ENCODE results near the gene UBAP2L. TPM values are rescaled to one million over a fixed set of nuclear protein-coding genes. Genes with fewer than 3 reads are reported as not detected.

UBAP2L gene, protein sequence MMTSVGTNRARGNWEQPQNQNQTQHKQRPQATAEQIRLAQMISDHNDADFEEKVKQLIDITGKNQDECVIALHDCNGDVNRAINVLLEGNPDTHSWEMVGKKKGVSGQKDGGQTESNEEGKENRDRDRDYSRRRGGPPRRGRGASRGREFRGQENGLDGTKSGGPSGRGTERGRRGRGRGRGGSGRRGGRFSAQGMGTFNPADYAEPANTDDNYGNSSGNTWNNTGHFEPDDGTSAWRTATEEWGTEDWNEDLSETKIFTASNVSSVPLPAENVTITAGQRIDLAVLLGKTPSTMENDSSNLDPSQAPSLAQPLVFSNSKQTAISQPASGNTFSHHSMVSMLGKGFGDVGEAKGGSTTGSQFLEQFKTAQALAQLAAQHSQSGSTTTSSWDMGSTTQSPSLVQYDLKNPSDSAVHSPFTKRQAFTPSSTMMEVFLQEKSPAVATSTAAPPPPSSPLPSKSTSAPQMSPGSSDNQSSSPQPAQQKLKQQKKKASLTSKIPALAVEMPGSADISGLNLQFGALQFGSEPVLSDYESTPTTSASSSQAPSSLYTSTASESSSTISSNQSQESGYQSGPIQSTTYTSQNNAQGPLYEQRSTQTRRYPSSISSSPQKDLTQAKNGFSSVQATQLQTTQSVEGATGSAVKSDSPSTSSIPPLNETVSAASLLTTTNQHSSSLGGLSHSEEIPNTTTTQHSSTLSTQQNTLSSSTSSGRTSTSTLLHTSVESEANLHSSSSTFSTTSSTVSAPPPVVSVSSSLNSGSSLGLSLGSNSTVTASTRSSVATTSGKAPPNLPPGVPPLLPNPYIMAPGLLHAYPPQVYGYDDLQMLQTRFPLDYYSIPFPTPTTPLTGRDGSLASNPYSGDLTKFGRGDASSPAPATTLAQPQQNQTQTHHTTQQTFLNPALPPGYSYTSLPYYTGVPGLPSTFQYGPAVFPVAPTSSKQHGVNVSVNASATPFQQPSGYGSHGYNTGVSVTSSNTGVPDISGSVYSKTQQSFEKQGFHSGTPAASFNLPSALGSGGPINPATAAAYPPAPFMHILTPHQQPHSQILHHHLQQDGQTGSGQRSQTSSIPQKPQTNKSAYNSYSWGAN
- 10 to 100 TPM; 46.0 to 74.6 (median 59.4) TPM for total RNA-seq

DNA sequence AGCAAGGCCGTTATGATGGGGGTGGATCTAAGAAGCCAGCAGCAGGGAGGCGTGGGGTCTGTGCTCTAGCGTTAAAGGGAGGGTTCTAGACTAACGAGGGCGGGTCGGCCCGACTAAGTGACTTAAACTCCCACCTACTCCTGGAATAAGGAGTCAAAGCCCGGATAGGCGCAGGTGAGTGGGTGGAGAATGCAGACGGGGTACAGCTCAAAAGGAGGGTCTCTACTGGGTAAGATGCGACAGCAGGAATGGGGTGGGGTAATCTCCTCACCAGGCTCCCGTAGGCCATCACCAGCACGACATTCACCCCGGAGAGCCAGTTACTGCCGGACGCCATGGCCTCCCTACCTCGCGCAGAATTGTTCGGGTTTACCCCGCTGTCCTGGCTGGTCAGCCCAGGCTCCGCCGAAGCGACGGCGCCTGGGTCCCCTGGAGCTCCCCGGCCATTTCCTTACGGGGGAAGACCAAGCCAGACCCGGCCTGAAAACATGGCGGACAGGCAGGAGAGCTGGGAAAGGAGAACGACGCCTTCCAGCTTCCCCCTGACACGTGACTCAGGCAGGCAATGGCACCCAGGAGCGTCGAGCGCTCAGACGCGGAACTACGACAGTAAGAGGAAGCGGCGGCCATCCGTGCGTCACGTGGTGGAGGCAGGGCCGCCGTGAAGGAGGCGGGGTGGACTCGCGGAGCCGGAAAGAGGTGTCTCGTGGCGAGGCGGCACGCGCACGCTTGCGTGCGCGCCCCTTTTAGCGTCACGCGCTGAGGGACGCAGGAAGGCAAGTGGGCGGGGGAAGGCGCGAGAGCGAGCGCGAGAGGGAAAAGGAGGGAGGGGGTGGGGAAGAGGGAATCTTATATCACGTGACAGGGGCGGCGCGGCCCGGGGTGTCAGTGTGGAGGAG is at the start of gene UBAP2L:
Gene UBAP2L, plus strand, starts transcription at position 885 of the 899 bp plus-strand sequence. CDS start 4,169 bp downstream, outside the sequence.
- 1% methylated on average over 47 to 62 of the region's 73 CpGs for WGBS, 2 donors
- TF ChIP-seq POLR2A (IDR thresholded peaks at IDR 0.05), result peak in 1 of 2 donors; percentile 78
- TF ChIP-seq, protein P1, sequence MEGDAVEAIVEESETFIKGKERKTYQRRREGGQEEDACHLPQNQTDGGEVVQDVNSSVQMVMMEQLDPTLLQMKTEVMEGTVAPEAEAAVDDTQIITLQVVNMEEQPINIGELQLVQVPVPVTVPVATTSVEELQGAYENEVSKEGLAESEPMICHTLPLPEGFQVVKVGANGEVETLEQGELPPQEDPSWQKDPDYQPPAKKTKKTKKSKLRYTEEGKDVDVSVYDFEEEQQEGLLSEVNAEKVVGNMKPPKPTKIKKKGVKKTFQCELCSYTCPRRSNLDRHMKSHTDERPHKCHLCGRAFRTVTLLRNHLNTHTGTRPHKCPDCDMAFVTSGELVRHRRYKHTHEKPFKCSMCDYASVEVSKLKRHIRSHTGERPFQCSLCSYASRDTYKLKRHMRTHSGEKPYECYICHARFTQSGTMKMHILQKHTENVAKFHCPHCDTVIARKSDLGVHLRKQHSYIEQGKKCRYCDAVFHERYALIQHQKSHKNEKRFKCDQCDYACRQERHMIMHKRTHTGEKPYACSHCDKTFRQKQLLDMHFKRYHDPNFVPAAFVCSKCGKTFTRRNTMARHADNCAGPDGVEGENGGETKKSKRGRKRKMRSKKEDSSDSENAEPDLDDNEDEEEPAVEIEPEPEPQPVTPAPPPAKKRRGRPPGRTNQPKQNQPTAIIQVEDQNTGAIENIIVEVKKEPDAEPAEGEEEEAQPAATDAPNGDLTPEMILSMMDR (IDR thresholded peaks at IDR 0.05), result no peak
- intact Hi-C loops (cut with DNase I; ENCODE audit: low total_unique reads), result no loop called here

DNA sequence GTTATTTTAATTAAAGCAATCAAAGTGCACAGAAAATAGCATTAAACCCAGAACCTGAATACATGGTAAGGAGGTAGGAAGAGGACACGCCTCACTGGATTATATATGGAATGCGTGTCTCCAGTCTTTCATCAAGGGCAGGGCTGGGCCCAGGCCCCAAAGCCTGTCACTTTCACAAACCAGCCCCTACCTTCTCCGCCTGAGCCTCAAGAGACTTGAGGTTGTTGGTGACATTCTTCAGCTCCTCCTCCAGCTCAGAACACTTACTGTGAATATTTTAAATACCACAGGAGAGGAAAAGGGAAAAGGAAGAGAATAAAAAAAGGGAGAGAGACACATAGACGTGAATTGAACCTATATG is 49.6 kb upstream of the UBAP2L start:
- intact Hi-C loops (cut with DNase I; ENCODE audit: low total_unique reads), result no loop called here
- no peak overlapping the region for H3K4me3 ChIP-seq (ENCODE audit: low read depth, poor library complexity, severe bottlenecking)
- no peak for TF ChIP-seq POLR2A (IDR thresholded peaks at IDR 0.05)
- TF ChIP-seq, protein P1 (IDR thresholded peaks at IDR 0.05), result no peak
- WGBS, 2 donors, result 89 to 93% methylated on average over 4 of the region's 4 CpGs
- no peak for DNase-seq (ENCODE audit: low spot score in 2 of 2)

More for the DNA sequence above, at the start of gene UBAP2L:
- peak within 1 kb of the TSS; percentile 90 for H3K4me3 ChIP-seq (ENCODE audit: low read depth, poor library complexity, severe bottlenecking)
- peak; percentile 99 to 100 for DNase-seq (ENCODE audit: low spot score in 2 of 2)

DNA sequence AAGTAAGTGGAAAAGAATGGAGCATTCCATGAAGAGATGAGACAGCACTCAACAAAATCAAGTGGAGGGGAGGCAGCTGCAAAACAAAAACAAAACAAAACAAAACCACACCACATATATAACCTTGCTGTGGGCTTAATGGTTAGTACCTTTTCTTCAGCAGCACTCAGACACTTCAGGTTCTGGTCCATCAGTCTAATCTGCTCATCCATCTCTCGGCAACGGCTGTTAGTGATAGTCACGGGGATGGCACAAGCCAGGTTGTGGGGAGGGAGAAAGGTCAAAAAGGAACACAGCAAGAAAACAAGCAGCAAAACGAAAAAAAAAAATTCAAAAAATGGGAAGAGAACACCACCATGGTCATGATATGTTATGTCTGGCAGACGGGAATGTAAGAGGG is 48.9 kb upstream of the UBAP2L start:
- no peak for DNase-seq (ENCODE audit: low spot score in 2 of 2)
- TF ChIP-seq, protein P1 (IDR thresholded peaks at IDR 0.05), result no peak
- 91 to 95% methylated on average over 5 of the region's 5 CpGs for WGBS, 2 donors
- H3K4me3 ChIP-seq (ENCODE audit: low read depth, poor library complexity, severe bottlenecking), result no peak overlapping the region
- intact Hi-C loops (cut with DNase I; ENCODE audit: low total_unique reads), result no loop called here

DNA sequence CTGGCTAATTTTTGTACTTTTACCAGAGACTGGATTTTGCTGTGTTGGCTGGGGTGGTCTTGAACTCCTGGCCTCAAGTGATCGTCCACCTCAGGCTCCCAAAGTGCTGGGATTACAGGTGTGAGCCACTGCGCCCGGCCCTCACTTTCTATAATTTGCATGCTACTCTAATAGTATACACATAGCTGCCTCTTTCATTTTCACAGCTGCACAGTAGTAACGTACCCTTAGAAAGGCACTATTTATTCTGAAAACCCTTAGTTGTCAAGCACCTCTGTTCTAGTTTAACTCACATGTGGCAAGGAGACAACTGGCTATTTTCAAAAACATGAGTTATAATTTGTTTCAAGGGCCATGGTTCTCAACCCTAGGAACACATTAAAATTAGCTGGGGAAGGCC is 46.1 kb upstream of the UBAP2L start:
- intact Hi-C loops (cut with DNase I; ENCODE audit: low total_unique reads), result no loop called here
- DNase-seq (ENCODE audit: low spot score in 2 of 2), result no peak

More for the DNA sequence above, 46.1 kb upstream of the UBAP2L start:
- TF ChIP-seq, protein P1 (IDR thresholded peaks at IDR 0.05), result no peak
- TF ChIP-seq POLR2A (IDR thresholded peaks at IDR 0.05), result no peak
- 91 to 100% methylated on average over 4 of the region's 4 CpGs for WGBS, 2 donors
- no peak overlapping the region for H3K4me3 ChIP-seq (ENCODE audit: low read depth, poor library complexity, severe bottlenecking)

Measured in lower leg skin (tissue), 4 donors.